Measurements from ENCODE around the gene LARGE1. TPM values are rescaled to one million over a fixed set of nuclear protein-coding genes. Genes with fewer than 3 reads are reported as not detected.

The LARGE1 gene
- total RNA-seq, 4 donors from 2014 or later = 78.1 to 156 (median 104) TPM

DNA sequence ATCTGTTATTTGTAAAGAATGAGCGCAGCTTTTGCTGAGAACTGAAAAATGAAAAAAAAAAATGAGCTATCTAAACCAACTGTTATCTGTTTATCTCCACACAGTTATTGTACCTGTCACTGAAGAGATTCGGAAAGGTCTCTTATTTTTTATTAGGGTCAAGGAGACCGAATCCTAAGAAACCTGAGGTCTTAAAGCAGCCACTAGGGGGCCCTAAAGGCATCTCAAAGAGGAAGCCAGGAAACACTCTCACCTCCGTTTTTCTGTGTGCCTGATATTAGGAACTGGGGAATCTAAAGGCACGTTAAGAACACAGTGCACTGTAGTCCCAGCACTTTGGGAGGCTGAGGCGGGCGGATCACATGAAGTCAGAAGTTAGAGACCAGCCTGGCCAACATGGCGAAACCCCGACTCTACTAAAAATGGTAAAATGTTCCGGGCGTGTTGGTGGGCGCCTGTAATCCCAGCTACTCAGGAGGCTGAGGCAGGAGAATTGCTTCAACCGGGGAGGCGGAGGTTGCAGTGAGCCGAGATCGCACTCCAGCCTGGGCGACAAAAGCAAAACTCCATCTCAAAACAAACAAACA is 3.5 kb upstream of the LARGE1 start:
- no peaks in the 10 kb centered on the region for H3K36me3 ChIP-seq

DNA sequence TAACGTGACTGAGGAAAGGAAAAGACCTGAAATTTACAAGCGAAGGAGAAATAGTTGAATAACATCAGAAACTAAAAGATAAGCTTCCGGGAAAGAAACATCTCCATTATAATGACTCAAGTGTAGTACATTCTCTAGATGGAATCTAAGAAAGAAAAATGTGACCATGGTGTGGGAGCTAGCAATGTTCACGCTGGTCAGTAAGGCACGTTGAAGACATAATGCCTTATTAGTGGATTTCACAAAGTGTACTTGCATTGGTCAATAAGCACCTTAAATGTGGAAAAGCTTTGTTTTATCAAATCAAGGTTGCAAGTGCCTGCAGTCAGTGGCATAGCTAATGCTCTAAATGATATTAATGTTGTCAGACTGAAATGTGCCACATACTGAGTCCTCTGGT is 2.8 kb upstream of the LARGE1 start:
- Histone ChIP-seq H3K27ac (peak overlapping the region in 1 of 4 donors; percentile 83), H3K27me3 (no peaks in the 10 kb centered on the region), H3K36me3 (no peaks in the 10 kb centered on the region), H3K4me3 (peak overlapping the region; percentile 53 to 98 (median 74)), H3K4me1 (peaks cover 0 to 19% (median 3%) of the 10 kb centered on the region in 4 donors), H3K9me3 (no peaks in the 10 kb centered on the region)
- no peak for DNase-seq
- TF ChIP-seq, protein P1, sequence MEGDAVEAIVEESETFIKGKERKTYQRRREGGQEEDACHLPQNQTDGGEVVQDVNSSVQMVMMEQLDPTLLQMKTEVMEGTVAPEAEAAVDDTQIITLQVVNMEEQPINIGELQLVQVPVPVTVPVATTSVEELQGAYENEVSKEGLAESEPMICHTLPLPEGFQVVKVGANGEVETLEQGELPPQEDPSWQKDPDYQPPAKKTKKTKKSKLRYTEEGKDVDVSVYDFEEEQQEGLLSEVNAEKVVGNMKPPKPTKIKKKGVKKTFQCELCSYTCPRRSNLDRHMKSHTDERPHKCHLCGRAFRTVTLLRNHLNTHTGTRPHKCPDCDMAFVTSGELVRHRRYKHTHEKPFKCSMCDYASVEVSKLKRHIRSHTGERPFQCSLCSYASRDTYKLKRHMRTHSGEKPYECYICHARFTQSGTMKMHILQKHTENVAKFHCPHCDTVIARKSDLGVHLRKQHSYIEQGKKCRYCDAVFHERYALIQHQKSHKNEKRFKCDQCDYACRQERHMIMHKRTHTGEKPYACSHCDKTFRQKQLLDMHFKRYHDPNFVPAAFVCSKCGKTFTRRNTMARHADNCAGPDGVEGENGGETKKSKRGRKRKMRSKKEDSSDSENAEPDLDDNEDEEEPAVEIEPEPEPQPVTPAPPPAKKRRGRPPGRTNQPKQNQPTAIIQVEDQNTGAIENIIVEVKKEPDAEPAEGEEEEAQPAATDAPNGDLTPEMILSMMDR (IDR thresholded peaks at IDR 0.05) = no peak
- no peak for TF ChIP-seq POLR2A (IDR thresholded peaks at IDR 0.05)

More for the DNA sequence above, 3.5 kb upstream of the LARGE1 start:
- Histone ChIP-seq H3K4me1 (peaks cover 0 to 12% (median 3%) of the 10 kb centered on the region in 4 donors), H3K9me3 (no peaks in the 10 kb centered on the region), H3K27ac (no peak overlapping the region), H3K4me3 (no peak overlapping the region), H3K27me3 (no peaks in the 10 kb centered on the region)
- peak in 2 of 3 donors; percentile 64 to 86 for DNase-seq
- TF ChIP-seq, protein P1 (IDR thresholded peaks at IDR 0.05) = peak in 5 of 6 experiments; percentile 39 to 78 (median 74)
- TF ChIP-seq POLR2A (IDR thresholded peaks at IDR 0.05) = no peak

DNA sequence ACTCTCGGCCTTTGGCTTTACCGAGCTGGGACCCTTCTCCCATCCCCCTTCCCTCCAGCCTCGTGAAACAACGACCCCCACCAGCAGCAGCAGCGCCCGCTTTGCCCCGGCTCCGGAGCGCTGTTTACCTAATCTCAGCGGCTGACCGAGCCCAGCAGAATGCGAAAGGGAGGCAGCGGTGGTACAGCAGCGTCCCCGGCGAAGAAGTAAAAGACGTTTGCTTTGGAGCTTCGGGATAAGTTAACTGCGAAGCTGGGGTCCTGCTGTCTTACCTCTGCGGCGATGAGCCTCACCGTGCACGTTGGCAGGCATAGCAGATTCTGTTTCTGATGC is 2.0 kb upstream of the LARGE1 start:
- Histone ChIP-seq H3K36me3 (no peaks in the 10 kb centered on the region), H3K27ac (peak overlapping the region; percentile 63 to 83 (median 76)), H3K9me3 (no peaks in the 10 kb centered on the region), H3K27me3 (no peaks in the 10 kb centered on the region), H3K4me1 (peaks cover 0 to 26% (median 3%) of the 10 kb centered on the region in 4 donors), H3K4me3 (peak overlapping the region; percentile 53 to 98 (median 74))
- no peak for TF ChIP-seq POLR2A (IDR thresholded peaks at IDR 0.05)
- TF ChIP-seq, protein P1 (IDR thresholded peaks at IDR 0.05) = no peak
- peak; percentile 29 to 67 (median 60) for DNase-seq

DNA sequence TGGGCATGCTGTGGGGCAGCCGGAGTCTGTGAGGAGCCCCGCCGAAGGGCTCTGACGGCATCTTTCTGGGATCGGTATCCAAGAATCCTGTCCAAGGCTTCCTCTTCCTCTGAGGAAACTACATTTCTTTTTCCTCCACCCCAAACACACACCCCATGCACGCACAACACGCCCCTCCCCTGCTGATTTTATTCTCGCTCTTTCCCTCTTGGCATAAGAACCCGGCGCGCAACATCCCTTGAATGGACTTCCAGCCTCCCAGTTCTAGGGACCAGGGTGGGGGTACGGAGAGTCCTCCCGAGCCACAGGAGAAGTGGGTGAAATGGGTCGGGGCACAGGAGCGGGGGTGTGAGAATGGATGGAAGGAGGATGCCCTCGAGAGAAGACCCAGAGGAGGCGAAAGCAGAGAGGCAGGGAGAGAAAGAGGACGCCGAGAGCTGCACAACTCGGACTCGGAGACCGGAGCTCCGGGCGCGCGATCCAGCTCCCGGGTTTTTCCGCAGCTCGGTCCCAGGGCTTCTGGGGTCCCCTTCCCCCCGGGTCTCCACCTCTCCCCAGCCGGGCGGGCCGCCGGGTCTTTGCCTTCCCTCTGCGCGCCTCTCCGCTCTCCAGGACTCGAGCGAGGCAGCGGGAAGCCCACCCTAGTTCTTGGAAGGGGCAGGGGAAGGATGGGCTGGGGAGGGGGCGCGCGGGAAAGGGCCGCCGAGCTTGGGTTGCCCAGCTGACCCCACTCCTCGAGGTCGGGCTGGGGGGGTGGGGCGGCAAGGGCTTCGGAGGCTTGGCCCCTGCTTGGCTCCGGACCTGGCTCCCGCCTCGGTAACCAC is 1.5 kb upstream of the LARGE1 start:
- Histone ChIP-seq H3K27ac (peak overlapping the region; percentile 63 to 83 (median 76)), H3K9me3 (no peaks in the 10 kb centered on the region), H3K4me1 (peaks cover 0 to 28% (median 3%) of the 10 kb centered on the region in 4 donors), H3K36me3 (no peaks in the 10 kb centered on the region), H3K27me3 (no peaks in the 10 kb centered on the region), H3K4me3 (peak overlapping the region; percentile 53 to 98 (median 74))
- TF ChIP-seq, protein P1 (IDR thresholded peaks at IDR 0.05) = no peak
- peak in 1 of 2 donors; percentile 17 for TF ChIP-seq POLR2A (IDR thresholded peaks at IDR 0.05)
- peak; percentile 46 to 73 (median 71) for DNase-seq

DNA sequence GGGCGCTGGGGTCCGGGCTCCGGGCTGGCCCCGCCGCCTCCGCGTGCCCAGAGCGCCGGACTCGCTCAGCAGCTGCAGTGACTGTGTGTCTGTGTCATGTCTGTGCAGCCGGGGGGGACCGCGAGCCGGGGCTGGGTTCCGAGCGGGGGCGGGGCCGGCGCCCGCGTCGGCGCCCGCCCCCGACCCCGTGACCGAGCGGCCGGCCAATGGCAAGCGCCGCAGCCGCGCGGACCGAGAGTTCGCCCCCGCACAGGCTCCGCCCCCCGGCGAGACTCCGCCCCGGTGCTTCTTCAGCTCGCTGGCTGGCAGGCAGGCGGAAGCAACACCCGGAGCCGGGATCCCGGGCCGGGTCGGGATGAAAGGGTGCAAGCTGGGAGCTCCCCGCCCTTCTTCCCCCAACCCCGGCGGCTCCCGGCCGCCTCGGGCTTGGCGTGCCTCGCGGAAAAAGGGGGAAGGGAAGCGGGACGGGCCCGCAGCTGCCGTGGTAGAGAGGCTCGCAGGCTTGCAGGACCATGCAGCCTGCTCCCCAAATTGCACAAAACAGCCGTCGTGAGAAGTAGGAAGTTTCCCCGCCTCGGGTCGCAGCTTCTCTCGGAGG is 750 bp upstream of the LARGE1 start:
- Histone ChIP-seq H3K4me1 (peaks cover 0 to 28% (median 3%) of the 10 kb centered on the region in 4 donors), H3K4me3 (peak overlapping the region; percentile 53 to 98 (median 74)), H3K27ac (peak overlapping the region; percentile 63 to 83 (median 78)), H3K36me3 (no peaks in the 10 kb centered on the region), H3K27me3 (no peaks in the 10 kb centered on the region), H3K9me3 (no peaks in the 10 kb centered on the region)
- TF ChIP-seq, protein P1 (IDR thresholded peaks at IDR 0.05) = no peak
- peak; percentile 59 to 86 for TF ChIP-seq POLR2A (IDR thresholded peaks at IDR 0.05)
- peak; percentile 94 to 99 (median 99) for DNase-seq

Measured in Peyer's patch (tissue), 4 donors.